ENCODE measurements around the gene MYH14. TPM values are rescaled to one million over a fixed set of nuclear protein-coding genes. Genes with fewer than 3 reads are reported as not detected.

The MYH14 gene
- total and polyA plus RNA-seq, 2 of the 13 experiments (the other 11 are each of a cell fraction or from before 2014, with no cell fraction given) = 5.5 to 5.8 TPM

DNA sequence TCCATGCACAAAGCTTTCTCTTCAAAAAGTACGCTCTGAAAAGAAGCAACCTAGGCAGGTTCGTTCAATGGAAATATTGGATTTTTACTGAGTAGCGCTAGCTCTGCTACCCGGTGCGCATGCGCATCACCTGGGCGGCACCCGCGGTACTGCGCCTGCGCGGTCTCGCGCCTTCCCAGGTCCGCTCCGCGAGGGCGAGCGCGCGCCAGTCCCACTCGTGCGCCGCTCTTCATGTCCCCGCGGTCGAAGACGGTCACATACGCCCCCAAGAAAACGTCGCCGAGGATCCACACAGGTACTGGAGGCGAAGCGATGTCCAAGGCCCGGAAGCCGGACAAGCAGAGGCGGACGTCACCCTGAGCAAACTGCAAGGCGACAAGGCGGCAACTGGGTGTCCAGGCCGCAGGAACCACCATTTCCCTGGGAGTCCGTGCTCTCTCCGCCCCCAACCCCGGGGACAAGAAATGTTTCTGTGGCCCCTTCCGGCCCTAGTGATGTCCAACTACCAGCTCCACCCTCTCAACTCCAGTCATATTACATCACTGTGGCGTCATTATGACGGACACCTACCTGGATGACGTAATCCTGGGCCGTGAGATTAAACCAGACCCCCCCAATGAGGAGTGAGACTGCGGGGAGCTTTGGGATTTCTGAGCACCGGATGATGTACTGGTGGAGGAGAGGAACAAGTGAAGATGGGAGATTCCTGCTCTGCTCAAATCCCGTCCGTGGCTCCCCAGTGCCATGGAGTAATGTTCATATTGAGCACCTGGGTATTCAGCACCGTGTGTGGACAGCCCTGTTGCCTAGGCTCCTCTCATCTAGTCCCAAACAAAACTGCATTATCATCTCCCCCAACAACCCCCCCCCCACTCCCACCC is 130.6 kb downstream of the MYH14 start (continued):
- TF ChIP-seq, protein P1, sequence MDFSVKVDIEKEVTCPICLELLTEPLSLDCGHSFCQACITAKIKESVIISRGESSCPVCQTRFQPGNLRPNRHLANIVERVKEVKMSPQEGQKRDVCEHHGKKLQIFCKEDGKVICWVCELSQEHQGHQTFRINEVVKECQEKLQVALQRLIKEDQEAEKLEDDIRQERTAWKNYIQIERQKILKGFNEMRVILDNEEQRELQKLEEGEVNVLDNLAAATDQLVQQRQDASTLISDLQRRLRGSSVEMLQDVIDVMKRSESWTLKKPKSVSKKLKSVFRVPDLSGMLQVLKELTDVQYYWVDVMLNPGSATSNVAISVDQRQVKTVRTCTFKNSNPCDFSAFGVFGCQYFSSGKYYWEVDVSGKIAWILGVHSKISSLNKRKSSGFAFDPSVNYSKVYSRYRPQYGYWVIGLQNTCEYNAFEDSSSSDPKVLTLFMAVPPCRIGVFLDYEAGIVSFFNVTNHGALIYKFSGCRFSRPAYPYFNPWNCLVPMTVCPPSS (IDR thresholded peaks at IDR 0.05) = no peak
- TF ChIP-seq, protein P2, sequence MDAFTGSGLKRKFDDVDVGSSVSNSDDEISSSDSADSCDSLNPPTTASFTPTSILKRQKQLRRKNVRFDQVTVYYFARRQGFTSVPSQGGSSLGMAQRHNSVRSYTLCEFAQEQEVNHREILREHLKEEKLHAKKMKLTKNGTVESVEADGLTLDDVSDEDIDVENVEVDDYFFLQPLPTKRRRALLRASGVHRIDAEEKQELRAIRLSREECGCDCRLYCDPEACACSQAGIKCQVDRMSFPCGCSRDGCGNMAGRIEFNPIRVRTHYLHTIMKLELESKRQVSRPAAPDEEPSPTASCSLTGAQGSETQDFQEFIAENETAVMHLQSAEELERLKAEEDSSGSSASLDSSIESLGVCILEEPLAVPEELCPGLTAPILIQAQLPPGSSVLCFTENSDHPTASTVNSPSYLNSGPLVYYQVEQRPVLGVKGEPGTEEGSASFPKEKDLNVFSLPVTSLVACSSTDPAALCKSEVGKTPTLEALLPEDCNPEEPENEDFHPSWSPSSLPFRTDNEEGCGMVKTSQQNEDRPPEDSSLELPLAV (CRISPR knock-in tag; conservative IDR thresholded peaks at IDR 0.05; ENCODE audit: low read depth) = peak; percentile 71; the same call in 1 of the 2 replicates
- TF ChIP-seq KLF16 (CRISPR knock-in tag; IDR thresholded peaks at IDR 0.05) = peak in 1 of 2 experiments; percentile 44; a peak in 1 of 4 replicates
- TF ChIP-seq, protein P3, sequence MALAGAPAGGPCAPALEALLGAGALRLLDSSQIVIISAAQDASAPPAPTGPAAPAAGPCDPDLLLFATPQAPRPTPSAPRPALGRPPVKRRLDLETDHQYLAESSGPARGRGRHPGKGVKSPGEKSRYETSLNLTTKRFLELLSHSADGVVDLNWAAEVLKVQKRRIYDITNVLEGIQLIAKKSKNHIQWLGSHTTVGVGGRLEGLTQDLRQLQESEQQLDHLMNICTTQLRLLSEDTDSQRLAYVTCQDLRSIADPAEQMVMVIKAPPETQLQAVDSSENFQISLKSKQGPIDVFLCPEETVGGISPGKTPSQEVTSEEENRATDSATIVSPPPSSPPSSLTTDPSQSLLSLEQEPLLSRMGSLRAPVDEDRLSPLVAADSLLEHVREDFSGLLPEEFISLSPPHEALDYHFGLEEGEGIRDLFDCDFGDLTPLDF (CRISPR knock-in tag; IDR thresholded peaks at IDR 0.05) = peak; percentile 75
- TF ChIP-seq ZNF432 (CRISPR knock-in tag; IDR thresholded peaks at IDR 0.05; ENCODE audit: borderline replicate concordance) = no peak
- TF ChIP-seq, protein P4, sequence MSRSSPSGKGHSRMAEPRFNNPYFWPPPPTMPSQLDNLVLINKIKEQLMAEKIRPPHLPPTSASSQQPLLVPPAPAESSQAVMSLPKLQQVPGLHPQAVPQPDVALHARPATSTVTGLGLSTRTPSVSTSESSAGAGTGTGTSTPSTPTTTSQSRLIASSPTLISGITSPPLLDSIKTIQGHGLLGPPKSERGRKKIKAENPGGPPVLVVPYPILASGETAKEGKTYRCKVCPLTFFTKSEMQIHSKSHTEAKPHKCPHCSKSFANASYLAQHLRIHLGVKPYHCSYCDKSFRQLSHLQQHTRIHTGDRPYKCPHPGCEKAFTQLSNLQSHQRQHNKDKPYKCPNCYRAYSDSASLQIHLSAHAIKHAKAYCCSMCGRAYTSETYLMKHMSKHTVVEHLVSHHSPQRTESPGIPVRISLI (CRISPR knock-in tag; IDR thresholded peaks at IDR 0.05; ENCODE audit: borderline replicate concordance) = no peak
- TF ChIP-seq, protein P5, sequence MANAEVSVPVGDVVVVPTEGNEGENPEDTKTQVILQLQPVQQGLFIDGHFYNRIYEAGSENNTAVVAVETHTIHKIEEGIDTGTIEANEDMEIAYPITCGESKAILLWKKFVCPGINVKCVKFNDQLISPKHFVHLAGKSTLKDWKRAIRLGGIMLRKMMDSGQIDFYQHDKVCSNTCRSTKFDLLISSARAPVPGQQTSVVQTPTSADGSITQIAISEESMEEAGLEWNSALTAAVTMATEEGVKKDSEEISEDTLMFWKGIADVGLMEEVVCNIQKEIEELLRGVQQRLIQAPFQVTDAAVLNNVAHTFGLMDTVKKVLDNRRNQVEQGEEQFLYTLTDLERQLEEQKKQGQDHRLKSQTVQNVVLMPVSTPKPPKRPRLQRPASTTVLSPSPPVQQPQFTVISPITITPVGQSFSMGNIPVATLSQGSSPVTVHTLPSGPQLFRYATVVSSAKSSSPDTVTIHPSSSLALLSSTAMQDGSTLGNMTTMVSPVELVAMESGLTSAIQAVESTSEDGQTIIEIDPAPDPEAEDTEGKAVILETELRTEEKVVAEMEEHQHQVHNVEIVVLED (CRISPR knock-in tag; IDR thresholded peaks at IDR 0.05; ENCODE audit: borderline replicate concordance) = peak; percentile 14; the same call in 1 of the 2 replicates
- no peak for TF ChIP-seq ZBTB7B (CRISPR knock-in tag; IDR thresholded peaks at IDR 0.05)
- peak; percentile 68; the same call in 1 of the 2 replicates for TF ChIP-seq ZNF230 (CRISPR knock-in tag; IDR thresholded peaks at IDR 0.05)
- peak; percentile 88 for TF ChIP-seq ZNF616 (CRISPR knock-in tag; IDR thresholded peaks at IDR 0.05; ENCODE audit: low read depth)
- TF ChIP-seq, protein P6, sequence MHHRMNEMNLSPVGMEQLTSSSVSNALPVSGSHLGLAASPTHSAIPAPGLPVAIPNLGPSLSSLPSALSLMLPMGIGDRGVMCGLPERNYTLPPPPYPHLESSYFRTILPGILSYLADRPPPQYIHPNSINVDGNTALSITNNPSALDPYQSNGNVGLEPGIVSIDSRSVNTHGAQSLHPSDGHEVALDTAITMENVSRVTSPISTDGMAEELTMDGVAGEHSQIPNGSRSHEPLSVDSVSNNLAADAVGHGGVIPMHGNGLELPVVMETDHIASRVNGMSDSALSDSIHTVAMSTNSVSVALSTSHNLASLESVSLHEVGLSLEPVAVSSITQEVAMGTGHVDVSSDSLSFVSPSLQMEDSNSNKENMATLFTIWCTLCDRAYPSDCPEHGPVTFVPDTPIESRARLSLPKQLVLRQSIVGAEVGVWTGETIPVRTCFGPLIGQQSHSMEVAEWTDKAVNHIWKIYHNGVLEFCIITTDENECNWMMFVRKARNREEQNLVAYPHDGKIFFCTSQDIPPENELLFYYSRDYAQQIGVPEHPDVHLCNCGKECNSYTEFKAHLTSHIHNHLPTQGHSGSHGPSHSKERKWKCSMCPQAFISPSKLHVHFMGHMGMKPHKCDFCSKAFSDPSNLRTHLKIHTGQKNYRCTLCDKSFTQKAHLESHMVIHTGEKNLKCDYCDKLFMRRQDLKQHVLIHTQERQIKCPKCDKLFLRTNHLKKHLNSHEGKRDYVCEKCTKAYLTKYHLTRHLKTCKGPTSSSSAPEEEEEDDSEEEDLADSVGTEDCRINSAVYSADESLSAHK (CRISPR knock-in tag; IDR thresholded peaks at IDR 0.05; ENCODE audit: borderline replicate concordance) = no peak
- TF ChIP-seq, protein P7, sequence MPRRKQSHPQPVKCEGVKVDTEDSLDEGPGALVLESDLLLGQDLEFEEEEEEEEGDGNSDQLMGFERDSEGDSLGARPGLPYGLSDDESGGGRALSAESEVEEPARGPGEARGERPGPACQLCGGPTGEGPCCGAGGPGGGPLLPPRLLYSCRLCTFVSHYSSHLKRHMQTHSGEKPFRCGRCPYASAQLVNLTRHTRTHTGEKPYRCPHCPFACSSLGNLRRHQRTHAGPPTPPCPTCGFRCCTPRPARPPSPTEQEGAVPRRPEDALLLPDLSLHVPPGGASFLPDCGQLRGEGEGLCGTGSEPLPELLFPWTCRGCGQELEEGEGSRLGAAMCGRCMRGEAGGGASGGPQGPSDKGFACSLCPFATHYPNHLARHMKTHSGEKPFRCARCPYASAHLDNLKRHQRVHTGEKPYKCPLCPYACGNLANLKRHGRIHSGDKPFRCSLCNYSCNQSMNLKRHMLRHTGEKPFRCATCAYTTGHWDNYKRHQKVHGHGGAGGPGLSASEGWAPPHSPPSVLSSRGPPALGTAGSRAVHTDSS (CRISPR knock-in tag; conservative IDR thresholded peaks at IDR 0.05) = no peak
- TF ChIP-seq RFX1 (IDR thresholded peaks at IDR 0.05) = no peak
- TF ChIP-seq TCF7 (IDR thresholded peaks at IDR 0.05; ENCODE audit: low read depth) = no peak
- TF ChIP-seq MED8 (CRISPR knock-in tag; IDR thresholded peaks at IDR 0.05; ENCODE audit: insufficient replicate concordance) = peak; percentile 39
- peak; percentile 68; the same call in 1 of the 2 replicates for TF ChIP-seq AKAP8 (CRISPR knock-in tag; IDR thresholded peaks at IDR 0.05)
